GM21723 (cell line): ENCODE measurements around the gene OAF.

ENCODE experiments used
- ATAC-seq: cut with Tn5 transposase; IDR thresholded peaks from one replicate; pipeline ENCODE4 v1.9.1; 2021; ENCODE audit warnings: mild to moderate bottlenecking, moderate library complexity; ENCODE audit not compliant: unreplicated experiment

Gene OAF

DNA sequence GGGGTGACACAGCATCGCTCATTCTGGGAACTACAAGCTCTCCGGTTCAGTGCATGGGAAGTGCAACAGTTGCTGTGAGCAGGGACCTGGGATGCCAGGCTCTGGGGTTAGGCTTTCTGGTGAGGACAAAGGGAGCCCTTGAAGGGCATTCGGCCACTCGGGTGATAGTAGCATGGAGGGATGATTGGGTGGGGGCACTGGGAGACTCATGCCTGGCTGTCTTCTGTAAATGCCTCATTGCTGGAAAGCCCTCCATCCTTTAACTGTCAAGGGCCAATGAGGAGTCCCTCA is 9.9 kb downstream of the OAF start:
- no peak for ATAC-seq

DNA sequence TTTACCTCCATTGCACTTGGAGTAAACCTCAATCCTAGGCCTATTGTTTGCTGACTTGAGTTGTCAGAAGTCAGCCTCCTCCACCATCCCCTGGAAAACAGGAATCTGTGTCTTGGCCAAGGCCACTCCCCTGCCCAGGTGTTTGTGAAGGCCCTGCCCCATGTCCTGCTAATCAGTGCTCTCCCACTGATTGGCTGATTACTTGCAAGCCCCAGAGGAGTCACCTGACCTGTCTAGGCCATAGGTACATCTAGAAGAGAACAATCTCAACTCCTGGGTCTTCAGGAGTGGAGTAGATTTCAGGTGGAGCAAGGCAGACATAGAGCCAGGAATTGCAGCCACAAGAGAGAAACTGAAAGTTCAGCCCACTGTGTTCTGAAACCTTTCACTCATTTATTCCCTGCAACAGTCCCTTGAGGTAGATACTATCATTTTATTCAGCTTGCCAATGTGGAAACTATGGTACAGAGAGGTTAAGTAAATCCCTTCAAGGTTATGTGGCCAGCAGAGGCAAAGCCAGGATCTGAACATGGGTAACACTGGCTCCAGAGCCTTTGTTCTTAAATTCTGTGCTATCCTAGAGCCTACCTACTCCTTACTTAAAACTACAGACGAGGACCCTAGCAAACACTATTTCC is 10.4 kb downstream of the OAF start:
- no peak for ATAC-seq

DNA sequence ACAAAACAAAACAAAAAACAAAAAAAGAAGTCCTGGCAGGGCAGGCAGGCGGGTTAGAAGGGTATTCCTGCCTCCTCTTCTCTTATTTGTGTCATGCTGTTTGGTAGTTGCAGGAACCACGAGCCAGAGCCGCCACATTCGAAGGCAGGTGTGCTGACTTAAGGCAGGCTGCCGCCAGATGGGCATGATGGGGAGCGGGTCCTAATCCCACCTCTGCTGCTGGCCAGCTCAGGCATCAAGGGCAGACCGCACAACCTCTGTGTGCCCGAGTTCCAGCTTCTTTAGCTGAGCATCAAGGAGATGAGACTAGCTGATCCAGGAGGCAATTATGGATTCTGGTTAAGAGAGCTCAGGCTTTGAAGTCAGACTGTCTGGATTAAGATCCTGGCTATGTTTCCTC is 12.1 kb downstream of the OAF start:
- ATAC-seq: no peak

DNA sequence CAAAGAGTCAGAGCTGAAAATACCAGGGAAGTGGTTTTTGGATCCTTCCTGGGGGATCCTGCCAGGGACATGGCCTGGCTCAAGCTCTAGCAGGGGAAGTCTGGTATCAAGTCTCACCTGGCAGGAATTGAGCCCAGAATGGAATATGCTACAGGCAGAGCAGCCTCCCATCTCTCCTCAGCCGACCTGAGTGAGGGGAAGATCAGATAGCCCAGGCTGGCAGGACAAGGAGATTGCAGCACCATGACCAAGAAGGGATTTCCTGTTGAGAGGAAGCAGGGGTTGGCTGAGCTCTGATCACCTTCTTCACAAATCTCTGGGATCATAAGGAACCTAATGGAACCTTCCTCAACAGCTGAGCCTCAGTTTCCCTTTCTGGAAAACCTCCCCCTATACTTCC is 13.0 kb downstream of the OAF start:
- ATAC-seq: no peak

DNA sequence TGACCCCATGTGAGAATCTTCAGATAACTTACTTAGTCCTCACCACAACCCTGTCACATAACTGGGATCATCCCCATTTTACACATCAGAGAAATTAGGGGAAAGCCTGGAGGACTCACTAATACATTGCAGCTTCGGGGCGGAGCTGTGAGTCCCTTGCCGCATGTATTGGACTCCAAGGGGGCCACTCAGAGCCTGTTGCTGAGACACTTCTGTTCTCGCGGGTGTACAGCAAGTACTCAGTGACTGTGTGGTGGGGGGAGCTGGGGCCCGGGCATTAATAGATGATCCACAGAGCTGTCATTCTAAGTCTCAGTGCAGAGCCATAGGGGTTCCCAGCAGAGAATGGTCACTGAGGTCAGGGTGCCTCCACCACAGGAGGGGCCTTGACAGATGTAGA is 13.5 kb downstream of the OAF start:
- no peak for ATAC-seq

DNA sequence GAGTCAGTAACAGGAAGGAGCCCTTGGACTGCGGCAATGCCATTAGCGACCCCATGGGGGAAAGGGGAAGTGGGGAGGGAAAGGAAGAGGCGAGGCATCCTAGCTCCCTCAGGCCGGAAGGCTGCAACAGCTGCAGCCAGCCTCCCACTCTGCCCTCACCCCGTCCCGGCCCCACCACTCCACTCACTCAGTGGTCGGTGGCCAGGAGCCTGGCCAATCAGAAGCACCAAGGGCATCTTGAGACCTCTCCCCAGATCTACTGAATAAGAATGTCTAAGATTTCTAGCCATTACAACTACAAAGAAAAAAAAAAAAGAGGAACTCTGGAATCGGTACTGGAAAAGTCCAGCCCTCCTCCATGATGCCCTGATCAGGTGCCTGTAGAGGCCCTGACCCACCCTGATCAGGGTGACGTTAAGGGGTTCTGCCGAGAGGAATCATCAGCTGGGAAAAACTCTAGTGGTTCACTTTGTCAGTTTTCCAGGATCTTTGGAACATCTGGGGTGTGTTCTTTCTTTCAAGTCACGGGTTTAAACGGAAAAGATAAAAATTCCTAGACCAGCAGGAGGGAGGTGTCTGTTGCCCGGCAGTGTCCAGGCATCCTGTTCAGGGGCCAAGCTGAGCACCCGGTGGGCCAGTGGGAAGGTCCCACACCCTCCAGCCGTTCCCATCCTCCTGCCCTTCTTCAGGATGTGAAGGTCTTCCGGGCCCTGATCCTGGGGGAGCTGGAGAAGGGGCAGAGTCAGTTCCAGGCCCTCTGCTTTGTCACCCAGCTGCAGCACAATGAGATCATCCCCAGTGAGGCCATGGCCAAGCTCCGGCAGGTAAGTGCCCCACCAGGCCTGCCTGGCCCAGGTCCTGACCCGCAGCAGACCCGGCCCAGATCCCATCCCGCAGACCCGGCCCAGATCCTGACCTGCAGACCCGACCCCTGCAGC is 14.4 kb downstream of the OAF start:
- no peak for ATAC-seq

DNA sequence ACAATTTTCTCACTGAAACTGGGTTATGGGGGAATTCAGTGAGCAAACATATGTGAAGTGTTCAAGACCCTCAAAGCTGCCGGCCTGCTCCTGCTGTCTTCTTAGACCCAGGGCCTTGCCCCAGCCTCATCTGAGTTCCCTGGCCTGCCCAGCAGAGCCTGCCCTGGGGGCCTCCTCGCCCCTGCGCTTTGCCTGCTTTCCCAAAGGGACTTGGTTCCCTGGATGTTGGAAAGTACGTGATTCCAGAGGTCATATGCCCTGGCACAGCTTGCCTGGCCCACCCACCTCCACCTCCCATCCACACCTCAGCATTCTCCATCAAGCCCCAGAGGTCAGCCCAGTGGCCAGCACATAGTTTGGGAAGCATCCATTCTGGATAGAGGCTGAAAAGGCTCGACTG is 15.4 kb downstream of the OAF start:
- no peak for ATAC-seq

DNA sequence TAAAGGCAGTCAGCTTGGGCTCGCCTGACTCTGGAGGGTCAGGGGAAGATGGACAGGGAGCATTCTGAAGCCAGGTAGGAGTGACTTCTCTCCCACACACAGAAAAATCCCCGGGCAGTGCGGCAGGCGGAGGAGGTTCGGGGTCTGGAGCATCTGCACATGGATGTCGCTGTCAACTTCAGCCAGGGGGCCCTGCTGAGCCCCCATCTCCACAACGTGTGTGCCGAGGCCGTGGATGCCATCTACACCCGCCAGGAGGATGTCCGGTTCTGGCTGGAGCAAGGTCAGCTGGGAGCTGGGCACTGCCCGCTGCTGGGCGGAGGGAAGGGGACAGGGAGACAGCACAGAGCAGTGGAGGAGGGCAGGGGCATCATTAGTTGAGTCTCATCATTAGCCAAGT is 15.9 kb downstream of the OAF start:
- ATAC-seq: no peak

DNA sequence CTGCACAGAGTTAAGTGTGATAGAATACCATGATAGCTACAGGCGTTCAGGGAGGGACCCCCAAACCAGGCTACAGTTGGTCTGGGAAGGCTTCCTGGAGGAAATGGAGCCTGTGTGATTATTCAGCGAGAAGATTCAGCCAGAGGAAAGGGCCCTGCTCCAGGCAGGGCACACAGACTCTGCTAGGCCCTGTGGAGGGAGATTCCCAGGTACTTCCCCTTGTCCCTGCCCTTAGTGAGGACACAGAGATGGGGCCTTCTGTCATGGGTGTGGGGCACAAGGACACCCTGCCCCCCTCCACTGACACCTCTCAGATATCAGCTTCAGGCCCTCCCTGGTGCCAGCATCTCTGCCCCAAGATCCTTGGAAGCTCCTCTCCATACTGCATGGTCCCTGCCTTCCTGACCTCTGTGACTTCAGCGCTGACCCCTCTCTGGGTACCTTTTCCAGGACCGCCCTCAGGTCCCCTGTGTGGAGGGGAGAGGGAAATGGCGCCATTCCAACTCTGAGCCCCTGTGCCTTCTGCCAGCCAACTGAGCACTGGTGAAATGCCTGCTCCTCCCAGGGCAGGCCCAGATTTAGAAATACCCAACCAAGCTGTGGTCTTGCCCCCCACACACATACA is 16.5 kb downstream of the OAF start:
- ATAC-seq: no peak

DNA sequence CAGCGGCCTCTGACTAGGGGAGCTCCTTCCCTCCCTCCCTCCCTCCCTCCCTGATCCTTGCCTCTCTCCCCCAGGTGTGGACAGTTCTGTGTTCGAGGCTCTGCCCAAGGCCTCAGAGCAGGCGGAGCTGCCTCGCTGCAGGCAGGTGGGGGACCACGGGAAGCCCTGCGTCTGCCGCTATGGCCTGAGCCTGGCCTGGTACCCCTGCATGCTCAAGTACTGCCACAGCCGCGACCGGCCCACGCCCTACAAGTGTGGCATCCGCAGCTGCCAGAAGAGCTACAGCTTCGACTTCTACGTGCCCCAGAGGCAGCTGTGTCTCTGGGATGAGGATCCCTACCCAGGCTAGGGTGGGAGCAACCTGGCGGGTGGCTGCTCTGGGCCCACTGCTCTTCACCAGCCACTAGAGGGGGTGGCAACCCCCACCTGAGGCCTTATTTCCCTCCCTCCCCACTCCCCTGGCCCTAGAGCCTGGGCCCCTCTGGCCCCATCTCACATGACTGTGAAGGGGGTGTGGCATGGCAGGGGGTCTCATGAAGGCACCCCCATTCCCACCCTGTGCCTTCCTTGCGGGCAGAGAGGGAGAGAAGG is 18.1 kb downstream of the OAF start:
- no peak for ATAC-seq

DNA sequence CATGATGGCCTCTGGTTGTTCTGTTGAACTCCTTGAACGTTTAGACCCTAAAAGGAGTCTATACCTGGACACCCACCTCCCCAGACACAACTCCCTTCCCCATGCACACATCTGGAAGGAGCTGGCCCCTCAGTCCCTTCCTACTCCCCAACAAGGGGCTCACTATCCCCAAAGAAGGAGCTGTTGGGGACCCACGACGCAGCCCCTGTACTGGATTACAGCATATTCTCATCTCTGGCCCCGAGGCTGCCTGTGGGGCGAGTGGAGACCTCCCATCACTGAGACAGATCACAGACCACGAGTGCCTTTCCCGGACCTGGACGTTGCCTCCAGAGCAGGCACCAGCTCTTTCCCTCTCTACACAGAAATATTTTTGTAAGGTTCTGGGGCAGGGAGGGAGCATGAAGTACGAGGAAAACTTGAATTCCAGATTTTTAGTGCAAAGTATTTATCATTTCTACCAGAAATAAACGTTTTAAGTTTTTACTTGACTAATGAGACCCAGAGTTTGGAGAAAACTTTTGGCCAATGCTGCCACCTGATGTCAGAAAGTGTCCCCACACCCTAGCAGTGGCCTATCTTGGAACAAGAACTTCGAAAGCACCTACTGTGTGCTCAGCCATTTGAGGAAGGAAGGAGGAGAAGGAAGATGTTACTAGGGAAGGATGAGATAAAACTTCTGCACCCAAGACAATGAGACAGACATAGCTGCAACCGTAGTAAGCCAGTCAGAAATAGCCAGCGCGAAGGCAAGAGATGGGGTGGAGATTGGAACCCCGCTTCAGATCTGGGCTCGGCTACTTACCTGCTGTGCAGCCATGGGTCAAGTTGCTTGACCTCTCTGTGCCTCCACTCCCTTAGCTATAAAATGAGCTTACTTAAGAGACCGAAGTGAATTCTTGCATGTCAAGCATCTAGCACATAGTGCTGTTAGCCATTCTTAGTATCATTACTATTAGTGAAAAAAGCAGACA is 18.9 kb downstream of the OAF start:
- ATAC-seq: no peak

DNA sequence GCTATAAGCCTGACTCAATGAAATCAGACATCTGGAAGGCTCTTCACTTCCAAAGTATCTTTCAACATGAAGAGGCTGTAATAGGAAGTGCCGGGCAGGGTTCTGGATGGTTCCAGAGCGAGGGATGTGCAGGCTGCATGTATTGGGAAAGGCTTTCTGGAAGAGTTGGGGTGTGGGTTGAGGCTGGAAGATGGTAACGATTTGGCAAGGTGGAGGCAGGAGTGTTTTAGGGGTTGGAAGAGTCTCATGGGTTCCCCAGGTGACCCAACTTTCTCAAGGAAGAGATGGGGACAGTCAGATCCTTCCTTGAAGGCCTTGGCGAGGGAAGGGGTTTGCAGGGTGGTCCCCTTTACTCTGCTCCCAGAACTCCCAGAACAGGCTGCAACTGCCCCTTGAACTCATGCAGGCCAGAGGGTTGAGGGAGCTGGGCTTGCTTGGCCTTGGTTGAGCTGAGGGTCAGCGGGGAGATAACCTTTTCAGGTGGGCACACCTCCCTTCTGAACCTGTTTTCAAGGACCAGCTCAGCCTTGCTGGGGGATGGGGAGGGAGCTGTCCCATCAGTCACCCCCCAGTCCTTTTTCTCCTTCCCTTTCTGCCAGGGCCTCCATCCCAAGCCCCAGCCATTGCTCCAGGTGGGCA is 19.7 kb downstream of the OAF start:
- ATAC-seq: no peak

DNA sequence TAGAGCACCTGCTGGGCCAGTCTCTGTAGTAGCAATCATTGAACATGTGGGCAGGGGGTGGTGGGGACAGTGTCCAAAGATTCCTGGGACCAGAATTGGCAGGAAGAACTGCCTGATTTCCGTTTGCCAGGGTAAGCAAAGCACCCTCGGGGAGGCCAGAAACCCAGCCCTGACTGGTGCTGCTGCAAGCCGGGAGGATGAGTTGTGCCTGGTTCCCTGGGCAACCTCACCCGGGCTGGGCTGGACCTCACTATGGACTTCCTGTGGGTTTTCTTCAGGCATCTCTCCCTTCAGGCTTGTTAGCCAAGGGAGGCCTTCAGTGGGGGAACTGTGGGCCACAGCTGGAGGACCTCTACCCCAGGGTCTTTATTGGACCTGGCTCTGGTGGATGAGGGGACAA is 21.1 kb downstream of the OAF start:
- no peak for ATAC-seq

DNA sequence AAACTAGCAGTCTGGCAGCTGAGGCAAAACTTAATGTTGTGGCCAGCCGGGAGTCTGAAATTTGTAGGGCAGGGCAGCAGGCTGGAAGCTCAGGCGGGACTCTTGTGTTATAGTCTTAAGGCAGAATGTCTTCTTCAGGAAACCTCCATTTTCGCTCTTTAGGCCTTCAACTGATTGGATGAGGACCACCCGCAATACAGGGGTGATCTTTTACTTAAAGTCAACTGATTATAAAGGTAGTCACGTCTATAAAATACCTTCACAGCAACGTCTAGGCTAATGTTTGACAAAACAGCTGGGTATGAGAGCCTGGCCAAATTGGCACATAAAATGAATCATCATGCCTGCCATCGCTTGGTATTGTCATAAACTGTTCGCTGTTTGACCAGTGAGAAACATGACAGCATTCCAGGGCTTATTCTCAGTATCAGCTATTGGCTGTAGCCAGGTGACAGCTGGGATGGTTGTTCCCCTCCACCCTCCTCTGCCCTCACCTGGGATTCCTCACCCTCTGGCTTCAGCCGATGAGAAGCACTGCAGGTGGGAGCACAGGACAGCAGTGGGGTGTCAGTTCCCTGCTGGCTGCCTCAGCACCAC is 22.5 kb downstream of the OAF start:
- no peak for ATAC-seq

DNA sequence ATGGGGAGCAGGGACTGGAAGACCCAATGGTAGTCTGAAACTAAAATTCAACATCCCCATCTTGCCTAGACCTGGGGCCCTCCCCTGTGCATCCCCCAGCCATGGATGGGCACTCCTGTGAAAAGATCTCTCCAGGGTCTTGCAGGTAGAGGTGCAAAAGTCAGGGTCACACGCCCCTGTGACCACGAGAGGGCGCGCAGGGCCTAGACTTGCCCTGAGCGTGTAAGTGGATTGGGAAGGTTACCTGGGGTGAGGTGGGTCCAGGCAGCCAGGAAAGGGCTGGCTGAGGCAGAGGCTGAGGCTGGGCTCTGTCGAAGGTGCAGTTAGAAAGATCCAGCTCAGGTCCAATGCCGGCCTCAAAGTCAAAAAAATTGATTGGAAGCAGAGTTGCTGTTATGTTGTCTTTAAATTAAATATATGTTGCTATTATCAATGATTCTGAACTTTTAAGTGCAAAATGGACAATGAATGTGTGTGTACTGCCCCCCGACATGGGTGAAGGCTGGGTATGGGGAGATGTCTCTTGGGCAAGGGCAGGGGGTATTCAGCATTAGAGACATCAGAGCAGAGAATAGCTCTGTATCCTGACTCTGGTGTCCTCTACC is 24.3 kb downstream of the OAF start:
- no peak for ATAC-seq

DNA sequence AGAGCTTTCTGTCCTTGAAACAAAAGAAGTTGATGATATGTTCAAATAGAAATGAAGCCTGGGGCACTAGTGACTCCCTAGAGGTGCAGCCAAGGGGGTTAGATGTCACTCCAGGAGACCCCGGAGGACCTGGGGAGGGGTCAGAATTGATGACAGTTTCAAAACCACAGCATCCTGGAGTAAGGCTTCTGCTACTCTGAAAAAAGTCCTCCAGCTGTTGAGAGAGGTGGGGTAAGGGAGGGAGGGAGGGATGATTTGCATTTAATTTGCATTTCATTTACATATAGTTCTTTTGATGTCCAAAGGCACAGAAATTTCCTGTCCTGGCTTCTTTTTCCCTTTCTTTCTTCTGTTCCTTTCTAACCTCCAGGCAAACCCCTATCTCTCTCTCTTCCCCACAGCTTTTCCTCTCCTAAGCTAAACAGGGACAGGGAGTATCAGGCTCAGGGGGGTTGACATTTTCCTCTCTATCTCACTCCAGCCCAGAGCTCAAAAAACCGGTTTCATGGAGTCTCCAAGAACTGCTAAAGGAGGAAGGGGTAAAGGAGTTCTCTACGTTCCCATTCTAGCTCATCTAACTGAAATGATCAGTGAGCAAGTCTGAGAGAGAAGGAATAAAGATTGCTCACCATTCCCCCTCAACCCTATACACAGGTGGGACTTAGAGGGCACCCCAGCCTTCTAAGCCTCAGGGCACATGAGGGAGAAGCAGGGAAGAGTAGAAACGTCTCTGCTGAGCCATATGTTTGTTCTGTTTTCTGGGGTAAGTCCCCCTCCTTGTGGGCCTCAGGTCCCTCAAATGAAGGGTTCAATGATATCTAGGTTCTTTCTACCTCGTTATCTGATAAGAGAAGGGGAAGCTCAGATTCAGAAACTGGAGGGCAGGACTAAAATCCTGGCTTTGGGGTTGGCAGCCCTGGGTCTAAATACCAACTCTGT is 25.6 kb downstream of the OAF start:
- no peak for ATAC-seq

DNA sequence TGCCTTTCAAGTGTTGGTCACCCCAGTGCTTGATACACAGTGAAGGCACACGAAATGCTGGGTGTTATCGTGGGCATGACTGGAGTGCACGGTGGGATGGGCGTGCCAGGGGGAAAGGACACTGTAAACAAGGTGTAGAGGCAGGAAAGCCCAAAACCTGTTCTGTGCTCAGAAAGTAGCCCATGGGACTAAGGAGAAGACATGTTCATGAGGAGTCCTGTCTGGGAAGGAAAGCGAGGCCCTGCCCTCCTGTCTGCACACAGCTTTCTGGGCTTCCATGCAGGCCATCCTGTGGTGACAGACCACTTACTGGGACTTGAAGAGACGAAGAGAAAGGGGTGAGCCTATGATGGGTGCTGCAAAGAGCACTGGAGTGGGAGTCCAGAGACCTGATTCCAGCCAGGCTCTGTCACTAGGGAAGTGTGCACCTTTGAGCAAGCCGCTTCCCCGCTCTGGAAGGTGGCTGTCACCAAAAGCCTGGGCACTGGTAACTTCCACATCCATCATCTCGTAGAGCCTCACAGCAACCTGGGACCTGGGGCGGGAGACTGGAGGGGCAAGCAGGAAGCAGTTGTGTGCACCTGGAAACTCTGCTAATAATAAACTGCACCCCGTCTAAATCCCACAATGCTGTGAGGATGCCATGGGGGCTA is 28.3 kb downstream of the OAF start:
- ATAC-seq: no peak
